GM21717 (cell line): ENCODE results near the gene ESR2.

Experiments used
- ATAC-seq: cut with Tn5 transposase; IDR thresholded peaks from one replicate; pipeline ENCODE4 v1.9.1; 2021; ENCODE audit warnings: mild to moderate bottlenecking, moderate library complexity; ENCODE audit not compliant: unreplicated experiment

ESR2 gene

GRCh38 chr14:64272019-64272418 lies 22.2 kb downstream of the ESR2 start:
- no peak for ATAC-seq

GRCh38 chr14:64266239-64266638 lies 27.9 kb downstream of the ESR2 start:
- ATAC-seq, result no peak

- ATAC-seq, result no peak
Measured at GRCh38 chr14:64265222-64265621, 28.9 kb downstream of the ESR2 start.

- no peak for ATAC-seq
Measured at GRCh38 chr14:64260418-64260817, 33.8 kb downstream of the ESR2 start.

GRCh38 chr14:64255756-64256155 lies 38.4 kb downstream of the ESR2 start:
- no peak for ATAC-seq

GRCh38 chr14:64253672-64254071 lies 40.5 kb downstream of the ESR2 start:
- ATAC-seq, result no peak

GRCh38 chr14:64249363-64249762 lies 44.8 kb downstream of the ESR2 start:
- ATAC-seq, result no peak

GRCh38 chr14:64248689-64249088 lies 45.5 kb downstream of the ESR2 start:
- no peak for ATAC-seq

GRCh38 chr14:64247195-64247594 lies 47.0 kb downstream of the ESR2 start:
- ATAC-seq, result no peak

GRCh38 chr14:64246688-64247087 lies 47.5 kb downstream of the ESR2 start:
- ATAC-seq, result no peak

- ATAC-seq, result no peak
Measured at GRCh38 chr14:64245491-64245890, 48.7 kb downstream of the ESR2 start.

- ATAC-seq, result no peak
Measured at GRCh38 chr14:64244279-64244678, 49.9 kb downstream of the ESR2 start.

GRCh38 chr14:64238631-64239030 lies 55.5 kb downstream of the ESR2 start:
- no peak for ATAC-seq

GRCh38 chr14:64238049-64238448 lies 56.1 kb downstream of the ESR2 start:
- no peak for ATAC-seq

GRCh38 chr14:64235652-64236640 lies 58.2 kb downstream of the ESR2 start:
- peak; percentile 70 for ATAC-seq

- ATAC-seq, result peak; percentile 12
Measured at GRCh38 chr14:64234877-64235651, 59.1 kb downstream of the ESR2 start.

GRCh38 chr14:64233531-64234190 lies 60.5 kb downstream of the ESR2 start:
- ATAC-seq, result no peak

- no peak for ATAC-seq
Measured at GRCh38 chr14:64232944-64233343, 61.2 kb downstream of the ESR2 start.

- ATAC-seq, result no peak
Measured at GRCh38 chr14:64232095-64232838, 61.9 kb downstream of the ESR2 start.

- ATAC-seq, result no peak
Measured at GRCh38 chr14:64229489-64229888, 64.7 kb downstream of the ESR2 start.

GRCh38 chr14:64227856-64228255 lies 66.3 kb downstream of the ESR2 start:
- ATAC-seq, result no peak
